NCI-H524 treated with DMSO at 0.1 percent for 48 hours (cell line): ENCODE measurements around the gene ZNF646.
"Not testable (repeated sequence)": the region's sequence is repeated elsewhere in the genome, so short reads cannot be mapped to it uniquely, and the experiment has no call there.

Experiments
- DNase-seq: peaks from one replicate; lab custom pipeline; 2025; lab: John Stamatoyannopoulos, UW

Gene ZNF646

GRCh38 chr16:31084584-31085302 lies 10.5 kb downstream of the ZNF646 start:
- DNase-seq, result no peak

GRCh38 chr16:31085411-31085810 lies 11.2 kb downstream of the ZNF646 start:
- no peak for DNase-seq

DNA sequence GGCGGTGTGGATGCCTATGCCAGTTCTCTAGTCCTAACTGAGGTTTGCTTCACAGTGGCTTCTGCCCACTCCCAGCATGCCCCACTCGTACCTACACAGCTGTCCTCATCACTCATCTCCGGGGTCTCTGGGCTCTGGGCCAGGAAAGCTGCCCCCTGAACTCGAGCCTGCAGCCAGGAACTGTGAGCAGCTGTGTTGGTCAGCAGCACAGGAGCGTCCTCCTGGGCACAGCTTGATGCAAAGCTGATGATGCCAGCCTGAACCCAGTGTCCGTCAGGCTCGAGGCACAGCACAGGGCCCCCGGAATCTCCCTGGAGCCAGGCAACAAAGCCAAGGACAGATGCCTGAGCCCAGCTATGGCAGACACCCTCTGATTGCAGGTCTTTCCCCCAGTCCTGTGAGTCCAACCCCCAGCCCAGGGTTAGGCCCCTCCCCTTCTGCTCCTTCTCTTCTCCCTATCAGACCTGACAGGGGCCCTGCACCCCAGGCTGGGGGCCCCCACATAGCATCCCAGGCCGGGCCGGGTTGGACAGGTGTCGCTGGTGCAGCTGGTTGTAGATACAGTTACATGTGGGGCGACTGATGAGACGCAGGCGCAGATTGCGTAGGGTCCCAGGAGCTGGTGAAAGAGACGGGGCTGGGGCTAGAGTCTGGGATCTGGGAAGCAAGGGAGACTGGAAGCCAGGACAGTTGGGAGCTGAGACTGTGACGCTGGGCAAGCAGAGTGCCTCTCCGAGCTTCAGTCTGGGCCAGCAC lies 11.8 kb downstream of the ZNF646 start:
- no peak for DNase-seq

GRCh38 chr16:31086629-31086906 lies 12.3 kb downstream of the ZNF646 start:
- no peak for DNase-seq

DNA sequence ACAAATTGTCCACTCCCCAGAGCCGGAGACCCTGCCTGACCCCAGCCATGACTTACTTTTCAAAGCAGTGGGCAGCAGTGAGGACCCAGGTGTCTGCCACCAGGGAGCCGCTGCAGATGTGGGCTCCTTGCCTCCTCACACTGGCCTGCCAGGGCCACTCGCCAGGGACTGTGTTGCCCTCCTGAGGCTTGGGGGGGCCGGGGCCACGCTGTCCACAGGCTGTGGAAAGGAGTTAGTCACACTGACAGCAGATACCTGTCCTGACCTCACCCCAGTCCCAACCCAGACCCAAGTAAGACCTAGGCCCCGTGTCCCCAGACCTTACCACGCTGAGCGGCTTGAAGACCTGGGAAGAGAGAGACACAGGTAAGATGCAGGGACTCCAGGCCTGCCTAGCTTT lies 13.3 kb downstream of the ZNF646 start:
- DNase-seq, result no peak

GRCh38 chr16:31087971-31088370 lies 13.7 kb downstream of the ZNF646 start:
- DNase-seq, result no peak

DNA sequence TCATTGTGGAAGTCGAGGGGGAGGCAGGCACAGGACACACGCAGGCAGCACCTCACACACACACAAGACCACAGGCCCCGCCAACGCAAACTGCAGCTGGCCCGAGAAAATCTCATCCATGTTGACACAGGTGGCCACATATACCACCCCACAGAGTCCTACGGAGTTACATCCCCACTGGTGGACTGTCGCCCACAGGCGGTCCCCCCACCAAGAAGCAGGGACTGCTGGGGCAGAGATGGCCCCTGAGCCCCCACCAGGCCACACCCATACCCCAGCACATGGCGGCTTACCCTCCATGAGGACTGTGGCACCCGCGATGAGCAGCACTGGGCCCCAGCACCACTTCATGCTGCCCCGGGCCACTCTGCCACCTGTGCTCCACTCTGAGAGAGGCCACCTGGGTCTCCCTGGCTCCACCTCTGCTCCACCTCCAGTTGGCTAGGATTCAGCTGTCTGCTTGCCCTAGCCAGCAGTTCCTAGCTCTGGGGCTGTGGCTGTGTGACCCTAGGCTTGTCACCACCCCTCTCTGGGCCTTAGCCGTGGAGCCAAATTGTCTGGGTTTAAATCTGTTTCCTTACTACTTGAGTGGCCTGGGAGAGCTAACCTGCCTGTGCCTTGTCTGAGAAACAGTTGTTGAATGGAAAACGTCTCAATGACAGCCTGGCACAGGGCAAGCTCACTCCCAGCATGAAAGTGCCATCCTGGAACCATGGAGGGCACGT lies 14.4 kb downstream of the ZNF646 start, which contains the start of gene PRSS53:
Gene PRSS53, minus strand, starts transcription at position 485 of the 725 bp plus-strand sequence. Its CDS starts 134 bp downstream, at position 351.
- DNase-seq, result no peak

DNA sequence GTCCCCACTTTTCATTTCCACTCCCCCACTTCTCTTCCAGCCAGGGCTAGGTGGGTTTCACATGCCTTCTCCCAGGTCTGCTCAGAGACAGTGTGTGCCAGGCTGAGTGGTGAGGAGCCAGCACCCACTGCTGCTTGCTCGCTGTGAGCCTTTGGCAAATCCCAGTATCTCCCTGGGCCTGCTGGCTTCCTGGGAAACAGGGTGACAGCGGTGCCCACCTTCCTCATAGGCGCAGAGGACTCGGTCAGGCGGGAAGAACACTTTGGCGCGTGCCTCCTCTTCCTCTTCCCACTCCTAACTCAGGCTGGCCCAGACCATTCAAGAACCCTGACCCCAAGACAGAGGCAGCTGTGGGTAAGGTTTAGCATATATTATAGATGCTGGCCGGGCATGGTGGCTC lies 15.0 kb downstream of the ZNF646 start:
- DNase-seq, result no peak

DNA sequence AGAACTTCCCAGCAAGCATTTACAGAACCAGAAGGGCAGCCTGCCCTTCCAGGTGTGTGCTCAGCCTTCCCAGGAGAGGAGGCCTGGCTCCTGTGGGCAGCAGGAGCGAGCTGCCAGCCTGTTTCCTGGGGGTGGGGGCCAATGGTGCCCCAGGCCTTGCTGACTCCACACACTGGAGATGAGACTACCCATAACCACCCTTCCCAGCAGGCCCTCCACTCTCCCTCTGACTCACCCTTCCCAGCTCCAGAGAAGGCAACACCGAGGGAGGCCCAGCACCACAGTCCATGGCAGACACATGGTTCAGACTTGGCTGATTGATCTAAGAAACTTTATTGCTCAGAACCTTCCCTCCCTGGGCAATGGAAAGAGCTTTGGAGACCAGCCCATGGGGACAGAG lies 16.3 kb downstream of the ZNF646 start:
- no peak for DNase-seq

GRCh38 chr16:31092330-31092729 lies 18.1 kb downstream of the ZNF646 start:
- DNase-seq, result no peak

DNA sequence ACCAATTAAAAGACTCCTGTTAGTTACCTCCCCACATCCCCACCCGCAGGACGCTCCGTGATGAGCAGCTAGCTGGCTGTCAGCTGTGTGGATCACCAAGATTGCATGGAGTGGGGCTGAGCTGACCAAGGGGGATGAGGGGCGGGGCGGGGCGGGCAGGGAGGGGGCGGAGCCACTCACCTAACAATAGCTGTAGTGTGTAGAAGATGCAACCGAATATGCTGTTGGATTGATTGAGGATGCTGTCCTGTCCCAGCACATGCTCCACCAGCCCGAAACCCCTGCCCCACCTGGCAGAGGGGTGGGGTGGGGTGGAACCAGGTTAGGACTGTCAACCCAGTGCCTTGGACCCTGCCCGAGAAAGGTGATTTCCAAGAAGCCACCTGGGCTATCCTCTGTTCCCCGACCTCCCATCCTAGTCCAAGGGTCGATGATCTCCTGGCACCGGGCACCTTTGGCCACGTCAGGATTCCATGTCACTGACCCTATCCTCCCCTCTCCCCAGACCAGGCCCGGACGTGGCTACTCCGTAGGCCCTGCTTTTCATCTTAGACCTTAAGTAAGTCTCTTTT lies 19.0 kb downstream of the ZNF646 start:
- no peak for DNase-seq

- no peak for DNase-seq
Measured at GRCh38 chr16:31094088-31094423, 19.8 kb downstream of the ZNF646 start.

DNA sequence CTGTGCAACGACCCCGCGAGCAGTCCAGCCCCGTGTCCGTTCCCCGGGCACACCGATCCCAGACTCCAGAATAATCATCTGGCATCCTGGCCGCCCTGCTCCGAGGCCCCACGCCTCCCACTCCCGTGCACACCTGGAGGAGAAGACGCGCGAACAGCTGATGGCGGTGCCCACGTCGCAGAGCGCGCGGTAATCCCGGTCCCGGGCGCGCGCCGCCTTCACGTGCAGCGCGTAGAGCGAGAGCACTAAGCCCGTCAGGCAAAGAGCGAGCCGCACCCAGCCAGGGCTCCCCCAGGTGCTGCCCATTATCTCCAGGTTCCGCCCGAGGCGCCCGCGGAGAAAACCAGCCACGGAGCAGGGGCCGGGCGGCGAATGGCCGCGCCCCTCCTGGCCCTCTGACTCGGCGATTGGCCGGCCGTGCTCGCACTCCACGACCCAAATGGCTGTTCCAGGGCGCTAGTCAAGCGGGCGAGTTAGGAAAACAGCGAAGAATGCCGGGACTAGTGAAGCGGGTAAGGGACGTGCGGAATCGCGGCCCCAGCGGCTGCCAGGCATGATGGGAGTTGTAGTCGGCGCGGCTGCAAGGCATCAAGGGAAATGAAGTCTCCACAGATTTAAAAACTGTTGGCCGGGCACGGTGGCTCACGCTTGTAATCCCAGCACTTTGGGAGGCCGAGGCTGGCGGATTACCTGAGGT lies 20.4 kb downstream of the ZNF646 start, which contains the start of gene VKORC1:
Gene VKORC1, minus strand, starts transcription at position 374 of the 697 bp plus-strand sequence. Its CDS starts 68 bp downstream, at position 306.
- DNase-seq, result peak; percentile 90

DNA sequence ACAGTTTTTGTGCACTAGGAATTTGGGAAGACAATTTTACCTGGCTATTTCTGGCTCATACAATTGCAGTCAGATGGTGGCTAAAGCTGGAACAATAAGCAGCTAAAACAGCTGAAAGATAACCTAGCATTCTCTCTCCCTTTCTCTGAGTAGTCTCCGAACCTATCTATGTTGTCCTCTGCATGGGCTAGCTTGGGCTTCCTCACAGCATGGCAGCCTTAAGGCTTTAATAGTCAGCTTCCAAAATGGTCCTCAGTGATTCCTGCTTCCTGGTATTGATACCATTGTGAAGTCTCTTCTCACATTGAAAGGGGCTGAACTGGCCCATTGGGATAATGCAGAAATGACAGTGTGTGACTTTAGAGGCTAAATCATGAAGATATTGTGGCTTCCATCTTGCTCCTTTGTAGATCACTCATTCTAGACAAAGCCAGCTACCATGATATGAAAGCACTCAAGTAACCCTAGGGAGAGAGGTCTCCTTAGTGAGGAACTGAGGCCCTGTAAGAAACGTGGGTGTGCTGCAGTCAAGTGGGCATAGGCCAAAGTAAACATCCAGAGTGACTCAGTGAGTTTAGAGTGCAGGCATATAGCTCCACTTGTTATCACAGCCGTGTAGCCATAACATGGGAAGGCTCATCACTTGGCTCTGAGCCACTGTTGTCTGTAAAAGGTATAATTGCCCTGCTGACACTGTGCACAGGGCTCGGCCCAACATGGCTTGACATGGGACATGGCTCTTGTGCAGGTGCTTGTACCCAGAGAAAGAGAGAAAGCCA lies 25.8 kb downstream of the ZNF646 start:
- DNase-seq, result no peak

- not testable (repeated sequence) for DNase-seq
Measured at GRCh38 chr16:31100876-31101641, 26.8 kb downstream of the ZNF646 start.

DNA sequence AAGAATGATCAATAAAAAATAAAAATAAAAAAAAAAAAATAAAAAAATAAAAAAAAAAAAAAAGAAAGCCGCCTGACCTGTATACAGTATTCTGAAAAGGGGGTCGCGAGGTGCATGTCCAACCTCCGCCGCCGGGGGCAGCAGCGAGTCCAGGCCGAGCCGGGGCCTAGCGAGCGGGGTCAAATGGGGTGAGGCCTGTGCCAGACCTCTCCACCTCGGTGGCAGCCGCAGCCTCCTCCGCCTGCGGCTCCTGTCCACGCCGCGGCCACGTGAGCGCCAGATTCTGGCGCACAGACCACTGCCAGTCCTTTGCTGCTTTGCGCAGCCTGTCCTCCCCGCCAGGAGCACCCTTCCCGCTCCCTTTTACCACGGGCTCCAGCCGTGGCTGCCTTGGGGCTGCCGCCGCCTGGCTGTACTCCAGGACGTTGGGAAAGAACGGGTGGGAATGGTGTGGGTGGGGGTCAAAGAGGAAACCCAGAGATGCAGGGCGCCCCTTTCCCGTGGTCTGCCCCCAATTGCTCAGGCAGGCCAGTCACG lies 31.5 kb downstream of the ZNF646 start:
- no peak for DNase-seq

DNA sequence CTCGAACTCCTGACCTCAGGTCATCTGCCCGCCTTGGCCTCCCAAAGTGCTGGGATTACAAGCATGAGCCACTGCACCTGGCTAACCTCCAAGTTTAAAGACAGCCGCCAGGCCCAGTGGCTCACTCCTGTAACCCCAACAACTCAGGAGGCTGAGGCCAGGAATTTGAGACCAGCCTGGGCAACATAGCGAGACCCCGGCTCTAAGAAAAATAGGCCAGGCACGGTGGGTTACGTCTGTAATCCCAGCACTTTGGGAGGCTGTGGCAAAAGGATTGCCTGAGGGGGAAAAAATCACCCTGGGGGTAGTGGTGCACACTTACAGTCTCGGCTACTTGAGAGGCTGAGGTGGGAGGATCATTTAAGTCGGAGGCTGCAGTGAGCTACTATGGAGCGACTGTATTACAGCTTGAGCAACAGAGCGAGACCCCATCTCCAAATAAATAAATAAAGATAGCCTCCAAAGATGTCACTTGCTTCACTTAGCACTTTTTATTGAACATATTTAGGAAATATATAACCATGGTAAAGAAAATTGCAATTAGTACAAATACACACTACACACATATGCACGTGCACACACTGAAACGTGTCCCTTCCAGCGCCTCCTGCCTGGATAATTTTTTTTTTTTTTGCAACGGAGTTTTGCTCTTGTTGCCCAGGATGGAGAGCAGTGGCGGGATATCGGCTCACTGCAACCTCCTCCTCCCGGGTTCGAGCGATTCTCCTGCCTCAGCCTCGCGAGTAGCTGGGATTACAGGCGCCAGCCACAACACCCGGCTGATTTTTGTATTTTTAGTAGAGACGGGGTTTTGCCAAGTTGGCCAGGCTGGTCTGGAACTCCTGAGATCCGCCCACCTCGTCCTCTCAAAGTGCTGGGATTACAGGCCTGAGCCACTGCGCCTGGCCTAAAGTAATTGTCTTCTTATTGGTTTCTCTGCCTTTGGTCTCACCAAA lies 32.6 kb downstream of the ZNF646 start:
- DNase-seq, result no peak

- DNase-seq, result peak; percentile 75
Measured at GRCh38 chr16:31107465-31107867, 33.2 kb downstream of the ZNF646 start.
